T-helper 2 cell treated with Interferon-gamma antibody and Interleukin-4, amounts not matched to agents 100 ng/mL and 5 ng/mL, for 36 hours (primary cell): ENCODE data around the gene SLC34A3. TPM values are rescaled to one million over a fixed set of nuclear protein-coding genes. Genes with fewer than 3 reads are reported as not detected.

Experiments used
- intact Hi-C: fragments of 100-400 bp; cut with micrococcal nuclease; formaldehyde crosslinking; loops from one replicate; pipeline ENCODE4 v1.15.1; 2023
- total RNA-seq: library from RNA; stranded (reverse); gene quantifications from 2 replicates; pipeline ENCODE4 v1.2.3, GENCODE V29; 2022

The SLC34A3 gene
- total RNA-seq, 1 donor from 2014 or later, result not detected

- intact Hi-C loops, result no loop called here
Measured at GRCh38 chr9:137216188-137216965, 14.3 kb upstream of the SLC34A3 start.

GRCh38 chr9:137217276-137218211, 13.2 kb upstream of the SLC34A3 start:
- intact Hi-C loops, result no loop called here

DNA sequence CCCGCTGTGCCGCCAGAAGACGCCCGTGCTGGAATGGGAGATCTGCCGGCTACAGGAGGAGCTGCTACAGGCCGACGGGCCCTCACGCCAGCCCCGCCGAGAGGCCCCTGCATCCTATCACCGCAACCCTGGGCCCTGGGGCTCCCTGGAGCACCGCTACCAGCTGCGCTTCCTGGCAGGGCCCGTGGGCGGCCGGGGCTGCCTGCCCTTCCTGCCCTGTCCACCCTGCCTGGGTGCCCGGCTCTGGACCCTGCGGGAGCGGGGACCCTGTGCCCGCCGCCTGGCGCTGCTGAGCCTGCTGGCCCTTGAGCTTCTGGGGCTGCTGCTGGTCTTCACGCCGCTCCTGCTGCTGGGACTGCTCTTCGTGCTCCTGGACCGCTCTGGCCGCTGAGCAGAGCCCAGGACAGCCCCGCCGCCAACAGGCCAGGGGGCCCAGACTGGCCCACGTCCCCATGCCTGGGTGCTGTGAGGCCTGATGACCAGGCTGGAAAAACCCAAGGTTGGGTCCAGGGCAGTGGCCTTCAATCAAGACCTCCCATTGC, 12.4 kb upstream of the SLC34A3 start:
- intact Hi-C loops, result no loop called here

DNA sequence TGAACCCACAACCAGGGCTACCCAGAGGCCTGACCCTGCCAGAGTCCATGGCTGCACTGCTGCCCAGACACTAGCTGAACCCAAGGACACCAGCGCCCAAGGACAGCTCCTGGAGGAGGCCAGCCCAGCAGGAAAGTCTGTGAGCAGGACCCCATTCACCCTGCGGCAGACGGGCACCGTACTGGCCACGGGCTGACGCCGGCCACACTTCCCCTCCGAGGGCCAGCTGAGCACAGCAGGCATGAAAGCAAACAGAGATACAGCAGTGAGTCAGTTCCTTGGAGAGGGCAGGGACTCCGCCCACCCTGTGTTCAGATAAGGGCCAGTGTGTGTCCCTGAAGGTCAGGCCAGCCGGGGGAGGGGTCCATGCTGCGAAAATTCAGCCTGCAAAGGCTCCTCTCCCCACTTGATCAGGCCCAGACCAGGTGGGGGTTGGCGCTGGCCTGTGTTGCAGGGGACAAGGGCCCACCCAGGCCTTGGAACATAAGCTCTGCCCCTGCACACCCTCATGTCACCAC, 11.9 kb upstream of the SLC34A3 start:
- intact Hi-C loops, result no loop called here

- intact Hi-C loops, result loop anchor here (10.0 kb wide), 1 partner anchor 415 kb away; the partner anchor contains the start of gene RABL6
Measured at GRCh38 chr9:137219757-137220316, 10.9 kb upstream of the SLC34A3 start.

DNA sequence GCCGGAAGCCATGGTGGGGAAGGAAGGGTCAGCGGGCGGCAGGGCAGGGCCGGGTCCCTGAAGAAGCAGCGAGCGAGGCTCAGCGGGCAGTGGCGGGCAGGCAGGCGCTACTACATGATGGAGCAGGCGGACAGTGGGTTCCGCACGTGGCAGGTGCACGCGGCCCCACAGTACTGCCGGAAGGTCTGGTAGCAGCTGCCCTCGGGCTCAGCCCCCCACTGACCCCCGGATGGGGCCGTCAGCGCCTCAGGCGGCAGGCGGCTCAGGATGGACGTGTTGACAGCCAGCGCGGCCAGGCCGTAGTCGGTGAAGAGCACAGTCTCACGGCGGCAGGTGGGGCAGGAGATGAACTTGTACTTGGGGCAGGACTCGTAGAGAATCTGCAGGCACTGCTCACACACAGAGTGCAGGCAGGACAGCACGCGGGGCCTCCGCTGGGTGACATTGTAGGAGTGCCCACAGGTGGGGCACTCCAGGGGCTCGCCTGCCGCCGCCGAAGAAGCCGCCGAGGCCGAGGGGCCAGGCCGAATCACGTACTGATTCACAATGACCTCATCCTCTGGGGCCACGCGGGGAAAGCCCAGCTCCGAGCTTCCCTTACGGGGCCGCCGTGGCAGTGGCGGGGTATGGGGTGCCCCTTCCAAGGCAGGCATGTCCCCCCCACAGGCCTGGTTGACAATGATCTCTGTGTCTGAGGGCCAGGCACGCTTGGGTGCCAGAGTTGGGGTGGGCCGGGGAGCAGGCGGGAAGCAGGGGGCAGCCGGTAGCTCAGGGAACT, 10.2 kb upstream of the SLC34A3 start:
- intact Hi-C loops, result loop anchor here (10.0 kb wide), 1 partner anchor 416 kb away; the partner anchor contains the start of gene RABL6

DNA sequence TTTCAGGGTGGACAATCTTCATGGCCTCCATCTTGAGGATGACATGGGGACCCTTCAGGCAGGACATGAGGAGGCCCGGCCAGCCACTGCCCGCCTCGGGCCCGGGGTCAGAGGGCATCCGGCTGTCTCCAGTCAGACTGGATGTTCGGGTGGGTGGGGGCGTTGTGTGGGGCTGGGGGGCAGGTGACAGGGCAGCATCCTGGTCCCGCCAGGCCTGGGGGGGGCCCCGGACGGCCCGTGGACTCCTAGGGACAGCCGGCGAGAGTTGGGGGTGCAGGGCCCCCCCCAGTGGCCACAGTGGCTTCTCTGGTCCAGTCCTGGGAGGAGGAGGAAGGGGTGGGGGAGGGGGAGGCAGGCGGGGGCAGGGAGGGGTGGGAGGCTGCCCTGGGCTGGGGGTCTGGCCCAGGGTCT, 9.6 kb upstream of the SLC34A3 start:
- intact Hi-C loops, result loop anchor here (10.0 kb wide), 1 partner anchor 416 kb away; the partner anchor contains the start of gene RABL6

DNA sequence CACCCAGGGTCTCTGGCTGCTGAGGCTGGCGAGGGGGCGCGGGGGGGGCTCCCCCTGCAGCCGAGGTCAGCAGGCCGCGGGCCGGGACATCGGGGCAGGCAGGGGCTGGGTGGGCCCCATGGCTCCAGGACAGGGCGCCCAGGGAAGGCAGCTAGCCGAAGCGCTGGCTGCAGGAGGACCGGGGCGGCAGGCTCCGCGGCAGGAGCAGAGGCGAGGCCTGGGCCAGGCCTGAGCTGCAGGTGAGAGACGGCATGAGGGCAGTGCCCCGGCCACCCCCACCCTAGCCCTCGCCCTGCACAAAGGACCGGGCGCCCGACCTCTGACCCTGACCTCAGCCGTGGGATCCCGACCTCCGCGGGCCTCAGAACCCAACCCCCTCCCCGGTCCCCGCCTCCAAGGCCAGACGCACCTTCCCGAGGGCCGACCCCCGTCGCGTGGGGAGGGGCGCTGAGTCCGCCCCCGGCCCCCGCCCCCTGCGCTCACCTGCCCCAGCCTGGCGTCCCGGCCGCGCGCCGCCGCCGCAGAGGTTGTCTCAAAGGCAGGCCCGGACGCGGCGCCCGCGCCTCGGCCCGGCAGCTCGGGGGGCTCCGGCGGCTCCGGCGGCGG, 9.1 kb upstream of the SLC34A3 start:
- intact Hi-C loops, result loop anchor here (2.0 to 10.0 kb wide), 3 partner anchors 33 to 417 kb away; partner anchors contain the start of genes NELFB and RABL6

DNA sequence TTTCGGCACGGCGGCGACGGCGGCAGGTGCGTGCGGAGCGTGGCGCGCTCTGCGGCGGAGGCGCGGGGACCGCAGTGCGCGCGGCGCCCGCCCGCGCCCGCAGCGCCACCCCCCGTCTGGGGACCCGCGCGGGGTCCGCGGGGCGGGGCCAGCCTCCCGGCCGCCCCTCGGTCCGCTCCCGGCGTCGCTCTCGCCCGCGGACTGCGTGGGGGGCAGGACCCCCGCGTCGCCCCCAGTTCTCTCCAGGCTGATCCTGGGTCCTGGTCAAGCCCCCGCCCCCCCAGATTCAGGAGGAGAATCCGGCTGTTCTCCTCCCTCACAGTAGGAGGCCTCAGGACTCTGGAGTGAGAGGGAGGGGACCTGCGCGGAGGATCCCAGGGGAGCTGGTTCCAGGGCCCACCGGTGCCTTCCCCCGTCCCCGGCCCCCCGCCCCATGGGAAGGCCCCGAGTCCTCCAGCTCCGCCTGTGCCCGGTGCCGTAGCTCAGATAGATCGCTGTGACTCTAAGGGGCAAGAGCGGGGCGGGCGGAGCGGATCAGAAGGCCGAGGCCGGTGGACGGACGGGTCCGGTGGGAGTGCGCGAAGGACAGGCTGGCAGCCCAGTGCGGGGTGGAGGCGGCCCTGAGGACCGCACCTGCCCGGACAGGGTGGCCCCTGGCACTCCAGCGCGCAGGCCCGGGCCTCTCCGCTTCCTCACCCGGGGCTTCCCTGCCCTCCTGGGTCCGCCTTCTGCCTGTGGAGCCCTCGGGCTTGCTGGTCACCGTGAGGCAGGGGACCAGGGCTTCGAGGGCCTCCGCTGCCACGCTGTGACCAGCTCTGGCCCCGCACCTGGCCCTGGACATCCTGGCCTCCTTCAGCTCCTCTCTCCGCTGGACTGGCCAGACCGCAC, 8.3 kb upstream of the SLC34A3 start, which contains the start of gene RNF208:
Gene RNF208, minus strand, starts transcription at position 51 of the 888 bp plus-strand sequence. CDS start 1,028 bp downstream, outside the sequence.
- intact Hi-C loops, result loop anchor here (1.0 to 10.0 kb wide), 8 partner anchors 17 to 418 kb away; partner anchors contain the start of genes ANAPC2, DPP7, NDOR1 and NELFB

GRCh38 chr9:137223078-137223970, 7.4 kb upstream of the SLC34A3 start:
- intact Hi-C loops, result loop anchor here (1.0 to 10.0 kb wide), 8 partner anchors 18 to 419 kb away; partner anchors contain the start of genes ANAPC2, DPP7, NDOR1 and NELFB

- intact Hi-C loops, result loop anchor here (10.0 kb wide), 1 partner anchor 420 kb away; the partner anchor contains the start of gene RABL6
Measured at GRCh38 chr9:137224830-137225694, 5.6 kb upstream of the SLC34A3 start, which contains the start of gene CYSRT1. Gene CYSRT1 (plus strand): TSS chr9:137225174. CDS start chr9:137225622, 448 bp downstream.

DNA sequence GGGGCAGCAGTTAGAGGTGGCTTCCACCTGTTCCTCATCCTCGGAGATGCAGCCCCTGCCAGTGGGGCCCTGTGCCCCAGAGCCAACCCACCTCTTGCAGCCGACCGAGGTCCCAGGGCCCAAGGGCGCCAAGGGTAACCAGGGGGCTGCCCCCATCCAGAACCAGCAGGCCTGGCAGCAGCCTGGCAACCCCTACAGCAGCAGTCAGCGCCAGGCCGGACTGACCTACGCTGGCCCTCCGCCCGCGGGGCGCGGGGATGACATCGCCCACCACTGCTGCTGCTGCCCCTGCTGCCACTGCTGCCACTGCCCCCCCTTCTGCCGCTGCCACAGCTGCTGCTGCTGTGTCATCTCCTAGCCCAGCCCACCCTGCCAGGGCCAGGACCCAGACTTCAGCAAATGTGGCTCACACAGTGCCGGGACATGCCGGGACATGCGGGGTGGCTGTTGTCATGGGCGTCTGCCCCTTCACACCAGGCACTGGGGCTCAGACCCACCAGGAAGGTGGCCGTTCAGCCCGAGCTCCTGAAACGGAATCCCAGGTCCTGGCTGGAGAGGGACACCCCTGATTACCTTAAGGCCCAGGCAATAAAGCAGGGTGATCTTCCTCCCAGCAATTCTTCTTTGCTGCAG, 4.9 kb upstream of the SLC34A3 start:
- intact Hi-C loops, result loop anchor here (10.0 kb wide), 1 partner anchor 421 kb away; the partner anchor contains the start of gene RABL6

GRCh38 chr9:137226338-137227053, 4.2 kb upstream of the SLC34A3 start:
- intact Hi-C loops, result loop anchor here (10.0 kb wide), 1 partner anchor 422 kb away; the partner anchor contains the start of gene RABL6

DNA sequence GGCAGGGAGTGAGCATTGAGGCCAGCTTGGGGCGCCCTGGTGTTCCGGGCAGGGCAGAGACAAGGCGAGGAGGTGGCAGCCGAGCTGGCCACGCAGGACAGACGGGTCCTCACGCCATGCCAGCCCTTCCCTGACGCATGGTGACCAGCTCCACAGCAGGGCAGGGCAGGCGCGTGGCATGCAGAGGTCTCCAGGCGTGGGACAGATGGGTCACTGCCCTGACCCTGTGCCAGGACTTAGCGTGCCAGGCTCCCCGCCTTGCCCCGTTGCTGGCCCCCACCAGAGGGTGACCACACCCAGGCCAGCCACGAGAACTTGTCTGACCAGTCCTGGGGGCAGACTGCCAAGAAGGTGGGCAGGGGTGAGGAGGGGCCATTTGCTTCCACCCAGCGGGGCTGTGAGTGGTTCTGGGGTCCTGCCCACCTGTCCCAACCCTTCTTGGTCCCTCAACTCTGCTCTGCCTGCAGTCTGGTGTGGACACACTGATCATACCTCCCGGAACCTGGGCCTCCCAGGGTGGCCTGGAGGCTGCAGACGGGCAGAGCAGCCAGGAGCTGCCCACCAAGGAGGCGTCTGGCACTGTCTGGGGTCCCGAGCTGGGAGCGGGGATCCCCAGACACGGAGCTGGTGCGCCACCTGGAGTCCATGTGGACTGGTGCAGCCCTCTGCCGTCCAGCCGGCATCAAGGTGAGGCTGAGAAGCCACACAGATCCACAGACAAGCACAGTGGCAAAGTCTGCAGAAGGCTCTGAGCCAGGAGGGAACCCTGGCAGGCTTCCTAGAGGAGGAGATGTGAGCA, 3.4 kb upstream of the SLC34A3 start, which contains the start of gene RNF224:
Gene RNF224, plus strand, starts transcription at position 449 of the 799 bp plus-strand sequence. CDS start 834 bp downstream, outside the sequence.
- intact Hi-C loops, result loop anchor here (10.0 kb wide), 1 partner anchor 422 kb away; the partner anchor contains the start of gene RABL6
